Loucy (cell line): ENCODE measurements around the gene BRPF3.

ENCODE experiments used
- H2AFZ ChIP-seq: fragments of 200-600 bp; sonication (generic); 2 replicates; pipeline ENCODE4 v1.6.0; 2016; ENCODE audit warnings: antibody characterized with exemption, mild to moderate bottlenecking, low read length, moderate library complexity
- H3F3A ChIP-seq: fragments of 200-600 bp; 2 replicates; pipeline ENCODE4 v1.6.0; 2016; ENCODE audit warnings: antibody characterized with exemption, low read depth, mild to moderate bottlenecking
- H3K27me3 ChIP-seq: fragments of 200-600 bp; sonication (generic); 2 replicates; pipeline ENCODE4 v1.6.1; 2014; ENCODE audit warnings: low read length, mild to moderate bottlenecking; ENCODE audit not compliant: insufficient read depth, poor library complexity, severe bottlenecking
- H3K36me3 ChIP-seq: fragments of 200-600 bp; sonication (generic); 2 replicates; pipeline ENCODE4 v1.6.1; 2016; ENCODE audit warnings: low read length; ENCODE audit not compliant: insufficient read depth
- H3K4me1 ChIP-seq: fragments of 200-600 bp; sonication (generic); 2 replicates; pipeline ENCODE4 v1.5.1; 2014; ENCODE audit warnings: low read length, mild to moderate bottlenecking; ENCODE audit not compliant: insufficient read depth, poor library complexity, severe bottlenecking
- H3K4me2 ChIP-seq: fragments of 200-600 bp; sonication (generic); 2 replicates; pipeline ENCODE4 v1.6.0; 2014; ENCODE audit warnings: antibody characterized with exemption, low read length, low read depth, mild to moderate bottlenecking; ENCODE audit not compliant: poor library complexity, severe bottlenecking
- H3K4me3 ChIP-seq: fragments of 200-600 bp; sonication (generic); 2 replicates; pipeline ENCODE4 v1.5.1; 2014; ENCODE audit warnings: low read length, mild to moderate bottlenecking, mixed read lengths; ENCODE audit not compliant: poor library complexity, severe bottlenecking
- H3K79me2 ChIP-seq: fragments of 200-600 bp; sonication (generic); 2 replicates; pipeline ENCODE4 v1.6.1; 2014; ENCODE audit warnings: low read length; ENCODE audit not compliant: insufficient read depth
- H3K9ac ChIP-seq: fragments of 200-600 bp; sonication (generic); 2 replicates; pipeline ENCODE4 v1.6.0; 2014; ENCODE audit warnings: mild to moderate bottlenecking, low read depth, low read length, moderate library complexity; ENCODE audit not compliant: poor library complexity, severe bottlenecking
- H3K9me2 ChIP-seq: fragments of 200-600 bp; sonication (generic); replicated peaks from 2 replicates; pipeline ENCODE4 v1.6.1; 2016; ENCODE audit warnings: low read depth, low read length, mixed read lengths
- H3K9me3 ChIP-seq: fragments of 200-600 bp; sonication (generic); 2 replicates; pipeline ENCODE4 v1.6.1; 2014; ENCODE audit warnings: mild to moderate bottlenecking, antibody characterized with exemption, low read length, low read depth; ENCODE audit not compliant: insufficient read depth
- H4K20me1 ChIP-seq: fragments of 200-600 bp; sonication (generic); 2 replicates; pipeline ENCODE4 v1.6.0; 2014; ENCODE audit warnings: antibody characterized with exemption, low read length, mild to moderate bottlenecking; ENCODE audit not compliant: insufficient read depth, poor library complexity, severe bottlenecking
- EZH2phosphoT487 ChIP-seq: fragments of 200-600 bp; IDR thresholded peaks from 2 replicates; pipeline ENCODE4 v1.6.1; 2018; ENCODE audit warnings: antibody characterized with exemption, mild to moderate bottlenecking, moderate library complexity, borderline replicate concordance
- TF ChIP-seq, protein P1 (sequence below): fragments of 200-600 bp; sonication (generic); conservative IDR thresholded peaks from 2 replicates; pipeline ENCODE4 v1.5.1; 2014; ENCODE audit warnings: mild to moderate bottlenecking, antibody characterized with exemption, low read length

Gene BRPF3

DNA sequence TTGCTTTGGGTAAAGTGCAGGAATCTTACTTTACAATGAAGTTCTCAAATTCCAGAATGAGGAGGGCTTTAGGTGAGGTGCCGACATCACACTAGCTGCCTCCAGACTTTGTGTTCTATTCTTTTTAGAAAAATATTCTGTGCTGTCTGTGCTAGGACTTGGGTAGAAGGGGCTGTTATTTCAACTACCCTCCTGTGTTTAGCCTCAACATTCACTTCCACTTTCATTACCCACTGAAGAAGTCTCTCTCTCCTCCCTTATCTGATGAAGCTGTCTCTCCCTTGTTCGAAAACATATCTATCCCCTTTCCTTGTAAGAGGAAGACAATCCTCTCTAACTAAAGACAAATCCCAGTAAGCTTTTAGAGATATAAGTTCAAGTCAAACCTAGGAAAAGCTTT lies 25.0 kb upstream of the BRPF3 start:
- no peak overlapping the region for H3K4me2 ChIP-seq
- H3K4me1 ChIP-seq, result peaks cover 1% of the 10 kb centered on the region
- no peaks in the 10 kb centered on the region for H3K79me2 ChIP-seq
- H3K4me3 ChIP-seq, result no peak overlapping the region
- no peak overlapping the region; the same call in 1 of the 2 replicates for H2AFZ ChIP-seq
- no peaks in the 10 kb centered on the region for H3K36me3 ChIP-seq
- H3K27me3 ChIP-seq, result no peaks in the 10 kb centered on the region
- no peaks in the 10 kb centered on the region for H4K20me1 ChIP-seq
- H3K9me3 ChIP-seq, result no peaks in the 10 kb centered on the region
- no peaks in the 10 kb centered on the region for H3K9me2 ChIP-seq
- TF ChIP-seq, protein P1, sequence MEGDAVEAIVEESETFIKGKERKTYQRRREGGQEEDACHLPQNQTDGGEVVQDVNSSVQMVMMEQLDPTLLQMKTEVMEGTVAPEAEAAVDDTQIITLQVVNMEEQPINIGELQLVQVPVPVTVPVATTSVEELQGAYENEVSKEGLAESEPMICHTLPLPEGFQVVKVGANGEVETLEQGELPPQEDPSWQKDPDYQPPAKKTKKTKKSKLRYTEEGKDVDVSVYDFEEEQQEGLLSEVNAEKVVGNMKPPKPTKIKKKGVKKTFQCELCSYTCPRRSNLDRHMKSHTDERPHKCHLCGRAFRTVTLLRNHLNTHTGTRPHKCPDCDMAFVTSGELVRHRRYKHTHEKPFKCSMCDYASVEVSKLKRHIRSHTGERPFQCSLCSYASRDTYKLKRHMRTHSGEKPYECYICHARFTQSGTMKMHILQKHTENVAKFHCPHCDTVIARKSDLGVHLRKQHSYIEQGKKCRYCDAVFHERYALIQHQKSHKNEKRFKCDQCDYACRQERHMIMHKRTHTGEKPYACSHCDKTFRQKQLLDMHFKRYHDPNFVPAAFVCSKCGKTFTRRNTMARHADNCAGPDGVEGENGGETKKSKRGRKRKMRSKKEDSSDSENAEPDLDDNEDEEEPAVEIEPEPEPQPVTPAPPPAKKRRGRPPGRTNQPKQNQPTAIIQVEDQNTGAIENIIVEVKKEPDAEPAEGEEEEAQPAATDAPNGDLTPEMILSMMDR, result no peak
- TF ChIP-seq EZH2phosphoT487, result no peak
- no peaks in the 10 kb centered on the region for H3F3A ChIP-seq
- H3K9ac ChIP-seq, result no peak overlapping the region

DNA sequence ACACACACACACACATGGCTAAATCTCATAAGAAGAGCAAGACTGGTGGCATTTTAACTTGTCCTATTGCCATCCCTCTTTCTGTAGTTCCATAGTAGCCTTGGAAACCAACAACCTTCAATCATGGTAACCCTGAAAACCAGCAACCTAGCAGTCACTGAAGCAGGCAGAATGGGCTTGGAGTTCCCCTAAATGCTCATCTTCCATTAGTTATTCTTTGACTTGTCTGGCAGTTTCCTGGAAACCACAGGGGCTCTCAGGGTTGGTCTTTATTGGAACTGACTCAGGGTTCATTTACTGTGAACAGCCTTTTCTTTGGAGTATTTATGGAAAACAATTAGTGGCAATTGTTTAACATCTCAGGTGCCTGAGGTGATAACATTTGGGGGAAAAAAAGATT lies 19.4 kb upstream of the BRPF3 start:
- no peaks in the 10 kb centered on the region for H3K9me2 ChIP-seq
- no peaks in the 10 kb centered on the region for H3K36me3 ChIP-seq
- H2AFZ ChIP-seq, result no peak overlapping the region
- H3K4me1 ChIP-seq, result peaks cover 4% of the 10 kb centered on the region
- no peak overlapping the region for H3K9ac ChIP-seq
- TF ChIP-seq, protein P1, result no peak
- TF ChIP-seq EZH2phosphoT487, result no peak
- no peaks in the 10 kb centered on the region for H3F3A ChIP-seq
- no peak overlapping the region for H3K4me3 ChIP-seq
- H3K79me2 ChIP-seq, result no peaks in the 10 kb centered on the region
- H3K4me2 ChIP-seq, result no peak overlapping the region
- no peaks in the 10 kb centered on the region for H3K27me3 ChIP-seq
- H4K20me1 ChIP-seq, result no peaks in the 10 kb centered on the region
- H3K9me3 ChIP-seq, result peaks cover 9% of the 10 kb centered on the region

DNA sequence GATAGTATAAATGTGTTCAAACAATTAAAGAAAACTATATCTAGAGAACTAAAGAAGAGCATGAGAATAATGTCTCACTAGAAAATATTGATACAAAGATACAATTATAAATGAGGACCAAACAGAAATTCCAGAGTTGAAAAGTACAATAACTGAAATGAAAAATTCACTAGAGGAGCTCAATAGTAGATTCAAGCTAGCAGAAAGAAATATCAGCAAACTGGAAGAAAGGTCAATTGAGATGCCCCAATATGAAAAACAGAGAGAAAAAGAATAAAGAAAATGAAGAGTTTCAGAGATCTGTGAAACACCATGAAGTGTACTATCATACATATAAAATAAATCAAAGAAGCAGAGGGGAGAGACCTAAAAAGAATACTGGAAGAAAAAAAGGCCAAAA lies 18.0 kb upstream of the BRPF3 start:
- no peak overlapping the region for H3K4me3 ChIP-seq
- H3K9ac ChIP-seq, result no peak overlapping the region
- H2AFZ ChIP-seq, result no peak overlapping the region
- H4K20me1 ChIP-seq, result no peaks in the 10 kb centered on the region
- peaks cover 9% of the 10 kb centered on the region for H3K9me3 ChIP-seq
- no peaks in the 10 kb centered on the region for H3K36me3 ChIP-seq
- no peak for TF ChIP-seq EZH2phosphoT487
- TF ChIP-seq, protein P1, result no peak
- H3K4me1 ChIP-seq, result peaks cover 4% of the 10 kb centered on the region
- H3K27me3 ChIP-seq, result no peaks in the 10 kb centered on the region
- no peak overlapping the region for H3K4me2 ChIP-seq
- no peaks in the 10 kb centered on the region for H3K9me2 ChIP-seq
- no peaks in the 10 kb centered on the region for H3F3A ChIP-seq
- no peaks in the 10 kb centered on the region for H3K79me2 ChIP-seq
